CD4-positive, alpha-beta T cell treated with Interferon alpha-2 for 1 hour (primary cell): ENCODE data around the gene TRIM52.

Experiments used
- DNase-seq, 2 donors: peaks; one replicate each; pipeline ENCODE4 v3.0.0-alpha.2; 2020 to 2022

TRIM52 gene

GRCh38 chr5:181255836-181256578, 4.9 kb downstream of the TRIM52 start:
- no peak for DNase-seq

DNA sequence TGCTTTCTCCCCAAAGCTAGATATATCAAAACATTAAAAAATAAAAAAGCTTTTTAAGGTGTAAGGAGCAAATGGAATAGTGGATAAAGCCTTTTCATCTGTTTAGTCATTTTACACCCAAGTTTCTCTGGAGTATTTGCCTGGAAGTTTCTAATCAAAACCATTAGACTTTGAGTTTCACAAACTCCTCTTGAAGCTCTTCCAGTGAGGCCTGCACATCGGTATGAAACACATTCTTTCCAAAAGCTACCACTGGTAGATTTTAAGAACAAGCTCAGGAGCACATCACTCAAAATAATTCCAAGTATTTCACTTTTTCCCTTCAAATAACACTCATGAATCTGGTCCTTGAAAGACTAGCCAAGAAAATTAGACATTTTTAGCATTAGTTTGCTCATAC, 5.7 kb downstream of the TRIM52 start:
- DNase-seq: no peak

DNA sequence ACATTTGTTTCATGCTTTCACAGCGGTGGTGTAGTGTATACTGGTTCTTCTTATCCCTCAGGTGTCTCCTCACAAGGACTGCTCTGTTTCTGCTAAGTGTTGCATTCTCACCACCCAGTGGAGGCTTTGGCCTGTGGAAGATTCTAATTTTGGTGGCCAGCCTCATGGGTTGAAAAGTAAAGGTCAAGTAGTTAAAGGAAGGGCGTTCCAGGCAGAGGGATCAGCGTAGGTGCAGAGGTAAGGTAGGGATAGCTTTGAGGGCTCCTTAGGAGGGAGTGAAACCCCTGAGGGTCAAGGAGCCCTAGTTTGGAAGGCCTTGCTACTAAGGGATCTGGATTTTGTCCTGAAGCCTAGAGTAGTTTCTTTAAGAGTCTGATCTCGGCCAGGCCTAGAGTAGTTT, 12.7 kb downstream of the TRIM52 start:
- no peak for DNase-seq

- DNase-seq: peak; percentile 57 to 76
Observed at GRCh38 chr5:181246276-181247049, 14.5 kb downstream of the TRIM52 start.

DNA sequence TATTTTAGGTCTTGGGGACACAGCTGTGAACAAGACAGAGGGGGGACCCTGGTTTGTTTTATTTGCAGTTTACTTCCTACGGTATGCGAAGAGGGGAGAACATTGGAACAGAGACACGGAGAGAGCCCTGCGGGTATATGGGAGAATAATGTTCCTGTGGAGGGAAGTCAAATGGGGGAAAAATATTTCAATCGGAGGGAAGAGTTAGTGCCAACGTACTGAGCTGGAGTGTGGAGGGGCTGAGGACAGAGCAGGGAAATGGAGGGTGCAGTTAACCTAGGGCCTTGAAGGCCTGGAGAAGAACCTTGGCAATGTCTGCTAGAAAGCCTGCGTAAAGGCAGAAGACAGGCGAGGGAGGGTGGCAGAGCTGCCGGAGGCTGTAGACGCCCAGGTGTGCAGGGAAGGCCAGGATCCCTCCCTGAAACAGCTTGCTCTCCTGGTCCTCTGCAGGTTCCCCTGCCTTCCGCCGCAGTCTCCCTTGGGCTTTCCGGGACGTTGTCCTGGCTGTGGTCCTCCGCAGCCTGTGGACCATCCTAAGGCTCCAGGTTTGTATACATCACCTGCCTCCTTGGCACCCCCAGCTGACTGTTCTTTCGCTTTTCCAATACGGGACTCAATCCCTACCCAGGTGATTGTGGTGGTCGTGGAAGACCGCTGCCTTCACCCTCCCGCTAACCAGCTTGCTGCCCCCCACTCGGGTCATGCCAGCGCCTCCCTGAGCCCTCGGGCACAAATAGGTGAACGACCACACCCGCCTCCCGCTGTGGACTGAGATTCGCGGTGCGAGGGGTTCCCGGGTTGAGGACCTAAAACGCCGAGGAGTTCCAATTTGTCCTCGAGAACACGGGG, 15.3 kb downstream of the TRIM52 start:
- no peak for DNase-seq

- DNase-seq: peak; percentile 86 to 90
Observed at GRCh38 chr5:181243564-181244343, 17.2 kb downstream of the TRIM52 start, which contains the start of gene RACK1. Gene RACK1 (minus strand): TSS chr5:181243906. CDS start chr5:181243800, 106 bp downstream.

GRCh38 chr5:181243018-181243563, 17.9 kb downstream of the TRIM52 start:
- DNase-seq: peak in 1 of 2 donors; percentile 24

DNA sequence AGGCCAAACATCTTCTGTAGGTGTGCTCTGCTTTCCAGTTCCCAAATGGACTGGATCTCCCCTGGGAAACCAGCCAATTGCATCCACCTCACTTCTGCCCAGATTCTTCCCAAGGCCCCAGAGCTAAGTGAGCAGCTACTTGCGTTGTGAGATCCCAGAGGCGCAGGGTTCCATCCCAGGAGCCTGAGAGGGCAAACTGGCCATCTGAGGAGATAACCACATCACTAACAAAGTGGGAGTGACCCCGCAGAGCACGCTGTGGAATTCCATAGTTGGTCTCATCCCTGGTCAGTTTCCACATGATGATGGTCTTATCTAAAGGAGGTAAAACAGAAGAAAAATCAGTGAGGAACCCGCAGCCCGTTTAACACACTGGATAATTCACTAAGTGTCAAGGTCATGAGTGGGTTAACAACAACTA, 18.9 kb downstream of the TRIM52 start:
- DNase-seq: no peak

GRCh38 chr5:181241393-181241975, 19.5 kb downstream of the TRIM52 start:
- peak; percentile 18 to 51 for DNase-seq

GRCh38 chr5:181239062-181239663, 21.8 kb downstream of the TRIM52 start:
- no peak for DNase-seq

DNA sequence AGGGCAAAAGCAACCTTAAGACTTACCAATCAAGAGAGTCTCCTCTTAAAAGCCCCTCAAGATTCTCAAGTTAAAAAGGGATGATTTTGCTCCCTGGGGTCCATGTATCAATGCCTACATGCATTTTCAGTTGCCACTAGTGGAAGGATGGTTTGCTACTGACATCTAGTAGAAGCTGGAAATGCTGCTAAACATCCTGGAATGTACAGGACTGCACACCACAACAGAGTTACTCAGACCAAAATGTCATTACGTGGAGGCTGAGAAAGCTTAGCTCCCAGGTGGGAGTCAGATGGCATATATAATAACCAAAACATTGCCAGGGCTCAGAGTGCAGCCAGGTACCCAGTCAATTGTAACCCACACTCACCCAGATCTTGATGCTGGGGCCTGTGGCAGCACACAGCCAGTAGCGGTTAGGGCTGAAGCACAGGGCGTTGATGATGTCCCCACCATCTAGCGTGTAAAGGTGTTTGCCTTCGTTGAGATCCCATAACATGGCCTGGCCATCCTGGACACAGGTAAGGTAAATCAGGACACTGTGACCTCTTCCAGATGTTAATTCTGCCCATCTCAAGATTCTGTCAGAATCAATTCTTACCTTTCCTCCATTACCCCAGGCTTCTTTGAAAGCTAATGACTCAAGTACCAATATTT, 23.1 kb downstream of the TRIM52 start:
- DNase-seq: no peak

- DNase-seq: no peak
Observed at GRCh38 chr5:181236954-181237641, 23.8 kb downstream of the TRIM52 start.

GRCh38 chr5:181236471-181236870, 24.5 kb downstream of the TRIM52 start:
- no peak for DNase-seq

DNA sequence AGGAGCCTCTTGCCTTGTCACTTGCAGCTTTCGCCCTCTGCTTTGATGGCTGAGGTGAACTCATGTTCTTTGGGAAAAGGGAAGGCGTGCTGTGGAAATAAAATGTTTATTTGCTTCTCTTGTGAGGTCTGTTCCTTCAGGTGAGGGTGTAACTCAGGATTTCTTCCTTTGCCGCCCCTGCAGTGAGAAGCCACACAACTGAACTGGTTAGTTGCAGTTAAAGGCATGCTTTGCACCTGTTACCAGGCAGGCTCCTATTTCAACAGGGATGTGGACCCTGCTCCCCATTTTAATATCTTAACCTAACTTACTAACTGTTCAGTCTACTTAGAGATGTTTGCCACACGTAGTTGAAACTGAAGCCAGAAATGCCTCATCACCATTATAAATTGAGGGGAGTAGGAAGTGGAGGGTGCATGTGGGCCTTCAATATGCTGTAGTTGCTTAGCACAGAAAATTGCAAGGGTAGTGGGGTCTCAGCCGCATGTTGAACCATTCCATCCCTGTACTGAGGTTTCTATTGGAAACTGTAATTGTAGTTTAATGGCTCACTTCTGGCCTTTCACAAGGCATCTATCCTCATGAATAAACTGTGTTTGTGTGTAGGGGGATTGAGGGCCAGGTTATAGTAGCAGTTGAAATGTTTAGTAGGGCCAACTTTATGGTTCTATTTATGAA, 25.1 kb downstream of the TRIM52 start:
- DNase-seq: no peak

DNA sequence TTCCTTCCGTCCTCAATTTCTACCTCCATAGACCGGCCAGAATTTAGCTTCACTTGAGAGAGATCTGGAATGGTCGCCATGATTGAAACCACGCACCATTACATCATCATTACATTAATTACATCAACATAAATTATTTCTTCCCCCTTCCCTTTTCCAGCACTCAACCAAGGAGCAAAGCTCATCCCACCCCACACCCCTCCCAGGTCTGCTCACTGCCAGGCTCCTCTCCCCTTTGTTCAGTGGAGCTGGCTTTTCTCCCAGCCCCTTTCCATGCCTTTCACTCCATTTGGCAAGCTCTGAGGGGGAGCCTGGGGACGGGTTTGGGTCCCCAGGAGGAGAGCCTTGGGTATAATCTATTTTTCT, 25.6 kb downstream of the TRIM52 start:
- no peak for DNase-seq

GRCh38 chr5:181234455-181235306, 26.3 kb downstream of the TRIM52 start:
- DNase-seq: no peak

- DNase-seq: no peak
Observed at GRCh38 chr5:181233801-181234454, 27.0 kb downstream of the TRIM52 start.
